Stimulated activated CD4-positive, alpha-beta T cell treated with anti-CD3 and anti-CD28 coated beads, TNF-alpha, amount 100 ng/mL, for 1 hour (primary cell): Measurements from ENCODE around the gene TOP1.

Source experiments
- DNase-seq, 3 donors: peaks; one replicate each; pipeline ENCODE4 v3.0.0-alpha.2; 2020; ENCODE audit warnings: low read depth in 3 of 3, low spot score in 1 of 3

TOP1 gene

DNA sequence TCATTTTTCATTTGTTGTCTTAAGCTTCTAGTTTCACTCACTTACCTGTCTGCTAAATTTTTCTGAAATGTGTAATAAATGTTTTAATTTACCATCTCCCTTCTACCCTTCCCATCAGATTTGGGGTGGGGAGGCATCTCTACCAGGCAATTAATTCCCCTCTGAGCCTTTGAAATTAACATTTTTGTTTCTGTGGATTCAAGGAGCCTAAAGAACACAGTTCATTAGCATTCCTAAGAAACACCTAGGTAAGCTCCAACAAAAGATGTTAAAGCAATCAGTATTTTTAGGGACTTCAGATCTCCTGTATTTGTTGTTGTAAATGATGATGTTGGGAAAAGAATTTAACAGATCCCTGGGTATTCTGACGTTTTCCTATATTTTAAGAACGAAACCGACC lies 6.6 kb downstream of the TOP1 start:
- DNase-seq = no peak

- DNase-seq = no peak
These were observed 8.6 kb downstream of the TOP1 start for GRCh38 chr20:41037179-41037578.

DNA sequence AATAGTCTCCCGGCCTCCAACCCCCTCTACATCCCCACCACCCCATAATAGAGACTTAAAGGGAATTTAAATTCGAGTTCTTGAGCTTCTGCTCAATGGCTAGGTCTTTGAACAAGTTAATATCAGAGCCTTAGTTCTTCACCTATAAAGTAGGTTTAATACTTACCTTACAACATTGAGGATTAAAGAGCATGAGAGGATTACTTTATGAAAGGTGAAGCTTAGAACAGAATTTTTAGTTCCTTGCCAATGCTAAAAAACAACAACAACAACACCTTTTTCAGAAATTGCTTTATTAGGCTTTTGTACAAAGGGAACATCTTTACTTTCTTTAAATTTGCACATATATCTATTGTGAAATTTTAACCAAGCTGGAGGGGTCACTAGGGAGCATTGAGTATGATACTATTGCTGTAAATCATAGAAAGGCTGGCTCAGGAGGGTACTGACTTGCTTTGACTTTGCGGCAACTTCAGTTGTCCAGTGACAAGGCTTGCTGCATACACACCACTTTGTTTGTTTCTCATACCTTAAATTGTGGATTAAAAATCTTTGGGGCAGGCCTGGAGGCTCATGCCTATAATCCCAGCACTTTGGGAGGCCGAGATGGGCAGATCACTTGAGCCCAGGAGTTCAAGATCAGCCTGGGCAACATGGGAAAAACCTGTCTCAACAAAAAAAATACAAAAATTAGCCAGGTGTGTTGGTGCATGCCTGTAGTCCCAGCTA lies 9.7 kb downstream of the TOP1 start:
- DNase-seq = no peak

DNA sequence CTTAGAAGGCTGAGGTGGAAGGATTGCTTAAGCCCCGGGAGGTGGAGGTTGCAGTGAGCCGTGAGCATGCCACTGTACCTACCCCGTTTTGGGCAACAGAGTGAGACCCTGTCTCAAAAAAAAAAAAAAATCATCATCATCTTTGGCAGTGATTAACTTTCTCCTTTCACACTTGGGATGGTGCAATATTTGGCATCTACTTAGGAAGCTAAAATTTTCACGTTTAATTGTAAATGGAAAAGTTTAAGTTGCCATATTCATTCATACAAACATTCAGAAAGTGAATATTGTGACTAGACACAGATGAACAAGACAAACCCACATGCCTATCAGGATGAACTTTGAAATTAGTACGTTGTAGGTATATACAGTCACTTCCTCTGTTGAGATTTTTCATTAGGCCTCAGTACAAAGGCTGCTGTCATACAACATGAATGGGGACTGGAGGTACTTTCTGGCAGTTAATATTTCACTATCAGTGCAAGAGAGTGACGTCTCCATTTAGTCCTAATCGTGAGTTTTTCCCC lies 10.3 kb downstream of the TOP1 start:
- DNase-seq = no peak

- no peak for DNase-seq
These were observed 12.2 kb downstream of the TOP1 start for GRCh38 chr20:41040855-41041254.

DNA sequence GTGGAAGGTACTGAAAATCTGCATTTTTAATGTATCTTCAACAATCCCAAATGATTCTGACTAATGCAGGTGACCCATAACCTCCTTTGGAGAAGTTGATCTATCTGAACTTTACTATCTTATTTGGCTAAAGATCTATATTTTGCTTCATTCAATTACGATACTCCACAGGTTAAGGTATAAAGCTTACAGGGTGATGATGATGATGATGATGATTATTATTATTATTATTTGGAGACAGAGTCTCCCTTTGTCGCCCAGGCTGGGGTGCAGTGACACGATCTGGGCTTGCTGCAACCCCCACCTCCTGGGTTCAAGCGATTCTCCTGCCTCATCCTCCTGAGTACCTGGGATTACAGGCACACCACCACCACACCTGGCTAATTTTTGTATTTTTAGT lies 13.1 kb downstream of the TOP1 start:
- DNase-seq = no peak

- DNase-seq = no peak
These were observed 15.9 kb downstream of the TOP1 start for GRCh38 chr20:41044409-41045062.

GRCh38 chr20:41045671-41046070 lies 17.0 kb downstream of the TOP1 start:
- DNase-seq = no peak

GRCh38 chr20:41046716-41047115 lies 18.1 kb downstream of the TOP1 start:
- DNase-seq = no peak

DNA sequence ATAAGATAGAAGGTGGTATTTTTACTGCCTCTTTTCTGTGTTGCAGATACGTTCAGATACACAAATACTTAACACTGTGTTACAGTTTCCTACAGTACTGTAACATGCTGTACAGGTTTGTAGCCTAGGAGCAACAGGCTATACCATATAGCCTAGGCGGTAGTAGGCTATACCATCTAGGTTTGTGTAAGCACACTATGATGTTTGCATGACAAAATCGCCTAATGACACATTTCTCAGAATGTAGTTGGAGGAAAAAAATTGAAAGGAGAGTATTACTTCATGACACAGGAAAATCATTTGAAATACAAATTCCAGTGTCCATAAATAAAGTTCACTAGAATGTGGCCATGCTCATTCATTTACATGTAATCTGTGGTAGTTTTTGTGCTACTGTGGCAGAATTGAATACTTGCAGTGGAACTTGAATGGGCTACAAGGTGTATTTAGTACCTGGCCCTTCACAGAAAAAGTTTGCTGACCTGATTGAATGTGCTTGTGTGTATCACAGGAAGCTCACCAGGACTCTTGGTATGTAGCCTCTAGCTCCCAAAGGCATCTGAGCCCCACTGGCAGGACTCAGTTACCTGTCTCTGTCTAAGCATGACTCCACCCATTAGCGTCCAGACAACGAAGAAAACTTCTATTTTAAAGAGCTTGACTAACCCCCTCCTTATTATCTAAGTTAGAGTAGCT lies 18.8 kb downstream of the TOP1 start:
- DNase-seq = no peak

DNA sequence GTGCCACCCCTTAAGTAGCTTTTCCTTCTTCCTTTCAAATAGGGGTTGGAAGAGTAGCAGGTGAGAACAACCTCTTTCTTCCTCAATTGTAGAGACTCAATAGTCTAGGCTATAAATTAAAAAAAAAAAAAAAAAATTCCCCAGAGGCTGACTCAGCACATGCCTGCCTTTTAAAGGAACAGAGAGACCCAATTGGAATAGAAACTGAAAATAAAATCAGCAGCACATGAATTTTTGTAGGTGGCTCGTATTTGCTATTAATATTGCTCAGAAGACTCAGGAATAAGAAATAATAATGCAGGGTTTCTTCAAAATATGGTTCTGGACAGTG lies 19.3 kb downstream of the TOP1 start:
- DNase-seq = no peak

DNA sequence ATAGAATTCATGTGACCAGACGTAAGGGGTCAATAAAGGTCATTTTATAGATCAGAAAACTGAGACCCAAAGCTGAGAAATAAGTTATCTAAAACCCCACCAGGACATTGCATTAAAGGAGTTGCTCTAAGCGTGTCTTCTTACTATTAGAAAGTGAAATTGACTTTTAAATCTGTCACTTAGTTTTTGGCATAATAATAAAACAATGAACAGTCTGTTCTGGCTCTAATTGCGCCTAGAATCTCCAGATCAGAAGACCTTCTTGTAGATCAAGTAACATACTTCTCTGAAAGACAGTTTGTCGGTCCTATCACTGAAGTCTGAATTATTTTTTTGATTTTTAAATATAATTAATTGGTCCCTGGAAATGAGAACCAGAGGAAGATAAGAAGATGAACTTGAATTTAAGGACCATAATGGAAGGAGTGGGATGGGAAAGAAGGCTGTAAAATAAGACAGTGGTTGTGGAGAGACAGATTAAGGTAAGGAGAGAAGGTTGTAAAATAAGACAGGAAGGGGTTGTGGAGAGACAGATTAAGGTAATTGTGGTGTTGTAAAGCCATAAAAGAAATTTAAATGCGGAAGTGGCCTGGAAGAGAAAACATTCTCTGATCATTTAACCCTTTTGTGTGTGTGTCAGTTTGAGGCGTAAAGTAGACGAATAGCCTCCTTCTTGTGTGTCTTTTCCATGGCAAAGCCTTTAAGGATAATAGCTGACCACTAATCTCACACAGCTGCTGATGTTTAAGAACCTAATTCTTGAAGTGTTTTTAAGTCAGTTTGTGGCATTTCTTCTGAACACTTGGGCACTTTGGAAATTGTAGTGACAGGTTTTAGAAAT lies 20.1 kb downstream of the TOP1 start:
- no peak for DNase-seq

GRCh38 chr20:41049451-41049850 lies 20.8 kb downstream of the TOP1 start:
- DNase-seq = no peak

DNA sequence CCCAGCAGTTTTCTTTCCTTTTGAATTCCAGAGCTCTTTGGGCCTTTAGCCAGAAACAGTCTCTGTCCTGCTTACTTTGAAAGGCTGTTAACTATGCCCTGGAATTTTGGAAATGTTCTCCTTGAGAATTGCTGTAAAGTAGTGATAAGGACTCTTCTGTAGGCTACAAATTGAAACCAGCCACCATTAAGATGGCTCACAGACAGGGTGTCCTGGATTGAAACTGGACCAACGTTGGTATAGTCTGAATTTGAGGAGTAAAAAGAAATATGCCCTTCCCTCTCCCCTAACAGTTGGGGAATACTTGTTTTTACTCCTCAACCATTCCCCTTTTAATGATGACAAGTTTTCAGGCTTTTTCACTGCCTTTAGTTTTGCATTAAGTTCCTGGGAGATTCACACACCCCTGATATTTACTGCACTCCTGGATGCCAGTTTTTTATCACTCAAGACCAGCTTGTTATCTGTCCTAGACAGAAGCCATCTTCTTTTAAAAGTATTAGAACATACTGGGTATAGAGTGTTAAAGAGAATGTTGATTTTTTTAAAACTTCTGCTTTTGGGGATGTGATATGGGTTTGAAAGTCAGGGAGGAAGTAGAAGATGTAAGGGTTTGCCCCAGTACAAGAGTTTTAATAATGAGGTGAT lies 21.9 kb downstream of the TOP1 start:
- no peak for DNase-seq

GRCh38 chr20:41051009-41051825 lies 22.6 kb downstream of the TOP1 start:
- no peak for DNase-seq

GRCh38 chr20:41052742-41053419 lies 24.3 kb downstream of the TOP1 start:
- no peak for DNase-seq

GRCh38 chr20:41054070-41054846 lies 25.6 kb downstream of the TOP1 start:
- DNase-seq = no peak

DNA sequence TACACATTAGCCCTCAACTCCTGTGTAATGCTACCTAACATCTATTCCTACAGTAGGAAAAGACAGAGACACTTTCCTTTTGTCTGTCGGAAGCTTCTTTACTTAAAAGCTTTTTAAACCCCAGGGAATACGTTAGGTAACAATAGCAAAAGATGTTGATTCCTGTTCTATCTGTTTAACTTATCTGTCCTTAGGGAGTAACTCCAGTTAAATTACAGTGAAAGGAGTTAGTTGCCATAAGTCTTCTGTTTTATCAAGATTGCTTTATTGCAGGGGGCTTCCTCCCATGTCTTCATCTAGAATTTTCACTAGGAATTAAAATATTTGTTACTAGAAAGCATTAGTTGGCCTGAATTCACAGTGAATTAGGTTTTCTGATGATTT lies 26.2 kb downstream of the TOP1 start:
- no peak for DNase-seq

- no peak for DNase-seq
These were observed 27.1 kb downstream of the TOP1 start for GRCh38 chr20:41055679-41056078.
